A549 (cell line): ENCODE data around the gene AHNAK2. TPM values are rescaled to one million over a fixed set of nuclear protein-coding genes. Genes with fewer than 3 reads are reported as not detected.

Experiments
- ATAC-seq, 2 experiments: fragments of 200-7000 bp in 1 of 2; fragments of >200 bp in 1 of 2; cut with Nextera tagmentation in 1 of 2; cut with Tn5 transposase in 1 of 2; 3 replicates each; pipeline versions ENCODE4 v1.8.0 to v1.9.1; 2018 to 2020; ENCODE audit warnings: mild to moderate bottlenecking in 1 of 2, moderate library complexity in 1 of 2
- CTCF ChIA-PET: fragments of 300-600 bp; sonication (Branson Sonifier 250); formaldehyde crosslinking; extraction: SDS; loops from one replicate; lab custom pipeline; 2021; ENCODE audit warnings: antibody characterized with exemption, inconsistent platforms; lab: Yijun Ruan, JAX
- POLR2A ChIA-PET: fragments of 350-600 bp; formaldehyde crosslinking; extraction: SDS; loops from one replicate; lab custom pipeline; 2021; ENCODE audit warnings: antibody characterized with exemption, inconsistent platforms; lab: Yijun Ruan, JAX
- DNase-seq, 2 experiments: peaks; one replicate each; pipeline versions ENCODE4 v3.0.0 to v3.0.0-alpha.2; 2011 to 2016; ENCODE audit warnings: low read depth in 1 of 2, low spot score in 1 of 2
- FAIRE-seq: peaks from 2 replicates; lab custom pipeline; 2011; peaks lifted over from hg19 to GRCh38; lab: Jason Lieb, UNC
- H3K27ac ChIP-seq, 2 experiments: fragments of >200 bp; sonication (Bioruptor Twin); formaldehyde crosslinking; 3 replicates each; pipeline ENCODE4 v1.5.1; 2016 to 2017
- H3K4me1 ChIP-seq: fragments of >200 bp; sonication (Bioruptor Twin); formaldehyde crosslinking; 3 replicates; pipeline ENCODE4 v1.6.1; 2016
- H3K4me2 ChIP-seq: fragments of >200 bp; sonication (Bioruptor Twin); formaldehyde crosslinking; 3 replicates; pipeline ENCODE4 v1.6.1; 2016
- H3K4me3 ChIP-seq: fragments of >200 bp; sonication (Bioruptor Twin); formaldehyde crosslinking; 3 replicates; pipeline ENCODE4 v1.5.1; 2016
- H3K9me3 ChIP-seq: fragments of >200 bp; sonication (Bioruptor Twin); formaldehyde crosslinking; 3 replicates; pipeline ENCODE4 v1.6.1; 2016
- CEBPB ChIP-seq, 2 experiments: fragments of >200 bp in 1 of 2; sonication (Bioruptor Twin) in 1 of 2; formaldehyde crosslinking in 1 of 2; IDR thresholded peaks; 2 replicates each; pipeline ENCODE4 v1.6.1; 2012 to 2016
- CHD2 ChIP-seq: fragments of 150-350 bp; IDR thresholded peaks from 2 replicates; pipeline ENCODE4 v1.6.1; 2014; ENCODE audit warnings: low read length; ENCODE audit not compliant: partially characterized antibody
- EHMT2 ChIP-seq: fragments of 200-600 bp; sonication (generic); IDR thresholded peaks from 2 replicates; pipeline ENCODE4 v1.6.1; 2016; ENCODE audit warnings: antibody characterized with exemption, low read depth, mild to moderate bottlenecking, moderate library complexity
- EP300 ChIP-seq, 2 experiments: fragments of >200 bp; sonication (Bioruptor Twin); formaldehyde crosslinking; IDR thresholded peaks; 2 replicates in 1 of 2; 3 replicates in 1 of 2; pipeline ENCODE4 v1.6.1; 2016 to 2017
- FOXS1 ChIP-seq: fragments of 250-450 bp; sonication (Bioruptor Pico); IDR thresholded peaks from 2 replicates; pipeline ENCODE4 v1.5.0; 2020; ENCODE audit warnings: mild to moderate bottlenecking, moderate library complexity
- JUNB ChIP-seq: fragments of >200 bp; sonication (Bioruptor Twin); formaldehyde crosslinking; IDR thresholded peaks from 2 replicates; pipeline ENCODE4 v1.6.1; 2016
- MAFK ChIP-seq: fragments of 450-650 bp; IDR thresholded peaks from 2 replicates; pipeline ENCODE4 v1.6.1; 2014; ENCODE audit not compliant: partially characterized antibody
- MYC ChIP-seq: IDR thresholded peaks from 2 replicates; pipeline ENCODE4 v1.6.1; 2012; ENCODE audit warnings: mild to moderate bottlenecking, inconsistent platforms, low read length, improper control_type of control experiment, borderline replicate concordance
- NPAS2 ChIP-seq: fragments of 250-450 bp; sonication (Bioruptor Pico); IDR thresholded peaks from 2 replicates; pipeline ENCODE4 v1.8.0; 2022; ENCODE audit warnings: mild to moderate bottlenecking, moderate library complexity, borderline replicate concordance
- NR3C1 ChIP-seq: fragments of >200 bp; sonication (Bioruptor Twin); formaldehyde crosslinking; IDR thresholded peaks from 3 replicates; pipeline ENCODE4 v1.6.1; 2017
- PHF8 ChIP-seq: fragments of 200-600 bp; sonication (generic); IDR thresholded peaks from 2 replicates; pipeline ENCODE4 v1.6.1; 2016; ENCODE audit warnings: low read depth, mild to moderate bottlenecking, antibody characterized with exemption, moderate library complexity, borderline replicate concordance
- RFX5 ChIP-seq: fragments of 450-650 bp; IDR thresholded peaks from 2 replicates; pipeline ENCODE4 v1.7.1; 2014; ENCODE audit warnings: antibody characterized with exemption, mild to moderate bottlenecking, moderate library complexity
- SMC3 ChIP-seq: fragments of >200 bp; sonication (Bioruptor Twin); formaldehyde crosslinking; IDR thresholded peaks from 3 replicates; pipeline ENCODE4 v1.6.1; 2018; ENCODE audit warnings: inconsistent platforms
- ZC3H11A ChIP-seq: fragments of 450-650 bp; IDR thresholded peaks from 2 replicates; pipeline ENCODE4 v1.6.1; 2014; ENCODE audit warnings: antibody characterized with exemption, mild to moderate bottlenecking
- ZFP36 ChIP-seq: fragments of 450-650 bp; IDR thresholded peaks from 2 replicates; pipeline ENCODE4 v1.6.1; 2014; ENCODE audit warnings: borderline replicate concordance; ENCODE audit not compliant: partially characterized antibody
- ZSCAN20 ChIP-seq: fragments of 250-450 bp; sonication (Bioruptor Pico); IDR thresholded peaks from 2 replicates; pipeline ENCODE4 v1.8.0; 2022; ENCODE audit warnings: mild to moderate bottlenecking, moderate library complexity
- WGBS: methylation state at CpG from one replicate; pipeline ENCODE4 v1.1.6; 2017; ENCODE audit errors: missing lambda C conversion rate; 5-methylcytosine and 5-hydroxymethylcytosine counted together
- polyA plus RNA-seq, 4 experiments: library from polyadenylated mRNA; depleted of rRNA in 3 of 4; stranded (reverse); fragments of >200 nt; fragmentation: RNase III in 1 of 4; extraction: RNeasy Plus Mini Kit Qiagen cat#74134 plus additional on column Dnase treatment in 1 of 4; gene quantifications; 2 replicates in 3 of 4; 3 replicates in 1 of 4; pipeline ENCODE4 v1.2.3, GENCODE V29; 2011 to 2017
- TF ChIP-seq, protein P1 (sequence below): fragments of 250-450 bp; sonication (Bioruptor Pico); IDR thresholded peaks from 2 replicates; pipeline ENCODE4 v1.5.0; 2021; ENCODE audit warnings: mild to moderate bottlenecking, moderate library complexity, borderline replicate concordance
- TF ChIP-seq, protein P2 (sequence below): fragments of >200 bp; sonication (Bioruptor Twin); formaldehyde crosslinking; IDR thresholded peaks from 3 replicates; pipeline ENCODE4 v1.5.1; 2016
- TF ChIP-seq, protein P3 (sequence below): IDR thresholded peaks from 2 replicates; pipeline ENCODE4 v1.6.1; 2012
- TF ChIP-seq, protein P4 (sequence below): fragments of 150-350 bp; IDR thresholded peaks from 2 replicates; pipeline ENCODE4 v1.6.1; 2014; ENCODE audit warnings: low read depth, mild to moderate bottlenecking, low read length
- TF ChIP-seq, protein P5 (sequence below): fragments of 250-450 bp; sonication (Bioruptor Pico); IDR thresholded peaks from 2 replicates; pipeline ENCODE4 v1.5.0; 2020; ENCODE audit warnings: low read depth, mild to moderate bottlenecking, moderate library complexity
- TF ChIP-seq, protein P6 (sequence below): fragments of >200 bp; sonication (Bioruptor Twin); formaldehyde crosslinking; IDR thresholded peaks from 2 replicates; pipeline ENCODE4 v1.6.1; 2016

AHNAK2 gene
- polyA plus RNA-seq, 2 of the 4 experiments (the other 2 are of a cell fraction): 43.3 to 43.7 TPM

DNA sequence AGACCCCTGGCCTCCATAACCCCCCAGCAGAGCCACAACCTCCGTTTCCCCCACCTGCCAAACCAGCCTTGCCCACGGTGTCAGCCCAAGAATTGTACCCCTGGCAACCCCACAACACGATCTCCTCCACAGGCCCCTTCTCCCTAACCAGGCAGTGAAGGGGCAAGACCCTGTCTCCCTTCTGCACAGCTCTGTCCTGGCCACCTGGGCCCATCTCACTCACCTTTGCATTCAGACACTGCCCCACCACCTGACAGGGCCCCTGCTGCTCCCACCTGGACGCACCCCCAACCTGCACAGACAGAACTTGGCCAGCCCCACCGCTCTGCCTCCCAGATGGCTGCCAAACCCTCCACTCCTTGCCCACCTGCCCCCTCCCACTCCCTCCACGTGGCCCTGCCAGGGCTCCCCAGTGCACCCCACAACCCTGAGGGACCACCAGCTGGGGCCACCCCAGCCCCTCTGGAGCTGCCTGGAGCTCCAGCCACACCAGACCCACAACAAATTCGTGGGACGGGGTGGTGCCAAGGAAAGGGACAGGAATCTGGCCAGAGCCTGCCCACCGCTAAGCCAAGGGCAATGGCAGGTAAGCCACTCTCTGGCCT lies 11.8 kb downstream of the AHNAK2 start:
- H3K9me3 ChIP-seq: no peaks in the 10 kb centered on the region
- ATAC-seq (no peak), DNase-seq (no peak), FAIRE-seq (no peak)
- H3K27ac ChIP-seq: peak overlapping the region in 1 of 2 experiments; percentile 97; a peak in 4 of 6 replicates
- POLR2A ChIA-PET: no interaction called here
- CTCF ChIA-PET: interaction anchor here (1.0 to 8.7 kb wide), 4 partner anchors 8 to 71 kb away, joined by 3 to 86 read pairs (median 24); no protein-coding TSS in a partner anchor
- H3K4me3 ChIP-seq: no peak overlapping the region
- H3K4me2 ChIP-seq: 0 out of 3 replicates have a peak overlapping the region, but pooled peaks have one; percentile 97
- 95% methylated on average over 7 of the region's 9 CpGs for WGBS
- TF ChIP-seq ZSCAN20 (CRISPR knock-in tag) (no peak), MYC (no peak), NR3C1 (no peak), EHMT2 (no peak), SMC3 (no peak), ZFP36 (no peak), NPAS2 (no peak), JUNB (no peak), CEBPB (IDR thresholded peaks at IDR 0.05) (no peak)
- TF ChIP-seq, protein P1, sequence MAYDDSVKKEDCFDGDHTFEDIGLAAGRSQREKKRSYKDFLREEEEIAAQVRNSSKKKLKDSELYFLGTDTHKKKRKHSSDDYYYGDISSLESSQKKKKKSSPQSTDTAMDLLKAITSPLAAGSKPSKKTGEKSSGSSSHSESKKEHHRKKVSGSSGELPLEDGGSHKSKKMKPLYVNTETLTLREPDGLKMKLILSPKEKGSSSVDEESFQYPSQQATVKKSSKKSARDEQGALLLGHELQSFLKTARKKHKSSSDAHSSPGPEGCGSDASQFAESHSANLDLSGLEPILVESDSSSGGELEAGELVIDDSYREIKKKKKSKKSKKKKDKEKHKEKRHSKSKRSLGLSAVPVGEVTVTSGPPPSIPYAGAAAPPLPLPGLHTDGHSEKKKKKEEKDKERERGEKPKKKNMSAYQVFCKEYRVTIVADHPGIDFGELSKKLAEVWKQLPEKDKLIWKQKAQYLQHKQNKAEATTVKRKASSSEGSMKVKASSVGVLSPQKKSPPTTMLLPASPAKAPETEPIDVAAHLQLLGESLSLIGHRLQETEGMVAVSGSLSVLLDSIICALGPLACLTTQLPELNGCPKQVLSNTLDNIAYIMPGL (CRISPR knock-in tag): no peak
- TF ChIP-seq, protein P2, sequence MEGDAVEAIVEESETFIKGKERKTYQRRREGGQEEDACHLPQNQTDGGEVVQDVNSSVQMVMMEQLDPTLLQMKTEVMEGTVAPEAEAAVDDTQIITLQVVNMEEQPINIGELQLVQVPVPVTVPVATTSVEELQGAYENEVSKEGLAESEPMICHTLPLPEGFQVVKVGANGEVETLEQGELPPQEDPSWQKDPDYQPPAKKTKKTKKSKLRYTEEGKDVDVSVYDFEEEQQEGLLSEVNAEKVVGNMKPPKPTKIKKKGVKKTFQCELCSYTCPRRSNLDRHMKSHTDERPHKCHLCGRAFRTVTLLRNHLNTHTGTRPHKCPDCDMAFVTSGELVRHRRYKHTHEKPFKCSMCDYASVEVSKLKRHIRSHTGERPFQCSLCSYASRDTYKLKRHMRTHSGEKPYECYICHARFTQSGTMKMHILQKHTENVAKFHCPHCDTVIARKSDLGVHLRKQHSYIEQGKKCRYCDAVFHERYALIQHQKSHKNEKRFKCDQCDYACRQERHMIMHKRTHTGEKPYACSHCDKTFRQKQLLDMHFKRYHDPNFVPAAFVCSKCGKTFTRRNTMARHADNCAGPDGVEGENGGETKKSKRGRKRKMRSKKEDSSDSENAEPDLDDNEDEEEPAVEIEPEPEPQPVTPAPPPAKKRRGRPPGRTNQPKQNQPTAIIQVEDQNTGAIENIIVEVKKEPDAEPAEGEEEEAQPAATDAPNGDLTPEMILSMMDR: no peak
- peaks cover 45% of the 10 kb centered on the region for H3K4me1 ChIP-seq

DNA sequence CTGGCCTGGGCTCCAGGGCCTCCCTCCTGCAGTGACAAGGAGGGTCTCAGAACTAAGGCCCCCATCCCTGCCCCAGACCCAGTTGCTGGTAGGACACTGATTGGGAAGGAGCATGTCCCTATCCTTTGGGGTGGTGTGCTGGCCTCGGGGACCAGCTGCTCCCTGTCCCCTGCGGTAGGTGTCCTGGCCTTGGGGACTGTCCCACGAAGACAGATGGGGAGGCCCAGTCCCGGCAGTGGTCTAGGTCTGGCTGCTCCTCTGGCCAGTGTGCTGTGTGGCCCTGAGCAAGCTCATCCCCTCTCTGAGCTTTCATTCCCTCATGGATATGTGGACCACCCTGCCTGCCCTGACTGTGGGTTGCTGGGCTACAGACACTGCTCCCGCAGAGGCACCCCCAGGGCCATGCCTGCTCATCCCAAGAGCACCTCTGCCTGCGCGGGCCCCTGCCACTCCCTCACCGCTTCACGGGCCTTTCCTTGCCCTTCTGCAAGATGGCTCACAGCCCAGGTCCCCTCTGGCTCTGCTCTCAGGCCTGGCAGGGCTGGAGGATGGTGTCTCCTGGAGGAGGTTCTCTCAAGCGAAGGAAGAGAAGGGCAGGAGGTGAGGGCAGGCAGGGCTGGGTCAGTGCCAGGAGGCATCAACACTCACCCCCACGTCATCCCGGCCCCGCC lies 12.5 kb downstream of the AHNAK2 start:
- ChIA-PET CTCF (interaction anchor here (1.2 to 8.7 kb wide), 3 partner anchors 11 to 70 kb away, joined by 3 to 86 read pairs (median 12); no protein-coding TSS in a partner anchor), POLR2A (no interaction called here)
- Histone ChIP-seq H3K27ac (no peak overlapping the region), H3K9me3 (no peaks in the 10 kb centered on the region), H3K4me2 (no peak overlapping the region), H3K4me3 (no peak overlapping the region), H3K4me1 (peaks cover 38% of the 10 kb centered on the region)
- DNase-seq: no peak
- ATAC-seq: no peak
- no peak for FAIRE-seq
- WGBS: 81% methylated on average over 13 of the region's 13 CpGs
- TF ChIP-seq MAFK: no peak
- no peak for TF ChIP-seq ZC3H11A
- no peak for TF ChIP-seq NR3C1
- TF ChIP-seq PHF8: no peak
- TF ChIP-seq, protein P2: no peak
- TF ChIP-seq, protein P1 (CRISPR knock-in tag): no peak
- TF ChIP-seq, protein P3, sequence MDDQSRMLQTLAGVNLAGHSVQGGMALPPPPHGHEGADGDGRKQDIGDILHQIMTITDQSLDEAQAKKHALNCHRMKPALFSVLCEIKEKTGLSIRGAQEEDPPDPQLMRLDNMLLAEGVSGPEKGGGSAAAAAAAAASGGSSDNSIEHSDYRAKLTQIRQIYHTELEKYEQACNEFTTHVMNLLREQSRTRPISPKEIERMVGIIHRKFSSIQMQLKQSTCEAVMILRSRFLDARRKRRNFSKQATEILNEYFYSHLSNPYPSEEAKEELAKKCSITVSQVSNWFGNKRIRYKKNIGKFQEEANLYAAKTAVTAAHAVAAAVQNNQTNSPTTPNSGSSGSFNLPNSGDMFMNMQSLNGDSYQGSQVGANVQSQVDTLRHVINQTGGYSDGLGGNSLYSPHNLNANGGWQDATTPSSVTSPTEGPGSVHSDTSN: no peak
- TF ChIP-seq, protein P4, sequence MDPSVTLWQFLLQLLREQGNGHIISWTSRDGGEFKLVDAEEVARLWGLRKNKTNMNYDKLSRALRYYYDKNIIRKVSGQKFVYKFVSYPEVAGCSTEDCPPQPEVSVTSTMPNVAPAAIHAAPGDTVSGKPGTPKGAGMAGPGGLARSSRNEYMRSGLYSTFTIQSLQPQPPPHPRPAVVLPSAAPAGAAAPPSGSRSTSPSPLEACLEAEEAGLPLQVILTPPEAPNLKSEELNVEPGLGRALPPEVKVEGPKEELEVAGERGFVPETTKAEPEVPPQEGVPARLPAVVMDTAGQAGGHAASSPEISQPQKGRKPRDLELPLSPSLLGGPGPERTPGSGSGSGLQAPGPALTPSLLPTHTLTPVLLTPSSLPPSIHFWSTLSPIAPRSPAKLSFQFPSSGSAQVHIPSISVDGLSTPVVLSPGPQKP: no peak
- no peak for TF ChIP-seq FOXS1 (CRISPR knock-in tag)
- TF ChIP-seq, protein P5, sequence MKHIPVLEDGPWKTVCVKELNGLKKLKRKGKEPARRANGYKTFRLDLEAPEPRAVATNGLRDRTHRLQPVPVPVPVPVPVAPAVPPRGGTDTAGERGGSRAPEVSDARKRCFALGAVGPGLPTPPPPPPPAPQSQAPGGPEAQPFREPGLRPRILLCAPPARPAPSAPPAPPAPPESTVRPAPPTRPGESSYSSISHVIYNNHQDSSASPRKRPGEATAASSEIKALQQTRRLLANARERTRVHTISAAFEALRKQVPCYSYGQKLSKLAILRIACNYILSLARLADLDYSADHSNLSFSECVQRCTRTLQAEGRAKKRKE (CRISPR knock-in tag): no peak
- TF ChIP-seq CHD2: no peak
- TF ChIP-seq, protein P6, sequence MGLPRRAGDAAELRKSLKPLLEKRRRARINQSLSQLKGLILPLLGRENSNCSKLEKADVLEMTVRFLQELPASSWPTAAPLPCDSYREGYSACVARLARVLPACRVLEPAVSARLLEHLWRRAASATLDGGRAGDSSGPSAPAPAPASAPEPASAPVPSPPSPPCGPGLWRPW: no peak
- no peak for TF ChIP-seq EP300 (IDR thresholded peaks at IDR 0.05)
- TF ChIP-seq RFX5: no peak
- TF ChIP-seq EHMT2: no peak
